HG03025 (cell line): ENCODE results near the gene ACOT4.
"Not testable (repeated sequence)": the region's sequence is repeated elsewhere in the genome, so short reads cannot be mapped to it uniquely, and the experiment has no call there.

ENCODE experiments used
- ATAC-seq: cut with Tn5 transposase; IDR thresholded peaks from one replicate; pipeline ENCODE4 v1.9.1; 2021; ENCODE audit warnings: mild to moderate bottlenecking, moderate library complexity; ENCODE audit not compliant: unreplicated experiment, low FRiP score

ACOT4 gene

DNA sequence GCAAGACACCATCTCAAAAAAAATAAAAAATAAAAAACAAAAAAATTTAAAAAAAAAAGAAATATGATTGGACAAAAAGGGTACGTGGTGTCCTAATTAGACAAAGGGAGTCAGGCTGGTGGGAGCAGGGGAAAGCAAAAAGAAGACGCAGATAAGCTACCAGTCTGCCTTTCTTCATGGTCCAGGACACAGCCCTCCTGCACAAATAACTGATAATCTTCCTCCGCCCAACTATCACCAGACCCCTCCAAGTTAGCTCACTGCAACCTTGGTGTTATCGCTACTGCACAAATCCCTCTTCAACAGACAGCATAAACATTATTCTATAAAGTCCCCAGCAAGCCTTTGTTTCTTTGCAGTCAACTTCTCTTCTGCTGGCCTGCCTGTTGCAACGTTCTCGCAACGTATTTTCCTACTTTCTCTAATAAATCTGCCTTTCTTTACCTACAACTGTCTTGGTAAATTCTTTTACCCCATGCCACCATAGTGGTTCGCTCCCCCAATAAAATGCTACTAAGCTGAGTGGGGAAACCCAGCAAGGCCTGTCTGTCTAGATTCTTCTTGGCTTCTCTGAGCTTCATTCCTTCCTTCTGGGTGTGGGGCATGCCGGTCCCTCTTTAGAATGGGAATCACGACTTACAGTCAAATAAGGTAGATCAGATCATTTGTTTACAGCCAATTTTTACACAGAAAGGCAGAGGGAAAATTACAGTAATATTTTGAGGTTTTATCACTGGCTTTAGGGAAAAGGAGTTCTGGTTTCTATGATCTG is 38.5 kb downstream of the ACOT4 start:
- ATAC-seq = no peak

DNA sequence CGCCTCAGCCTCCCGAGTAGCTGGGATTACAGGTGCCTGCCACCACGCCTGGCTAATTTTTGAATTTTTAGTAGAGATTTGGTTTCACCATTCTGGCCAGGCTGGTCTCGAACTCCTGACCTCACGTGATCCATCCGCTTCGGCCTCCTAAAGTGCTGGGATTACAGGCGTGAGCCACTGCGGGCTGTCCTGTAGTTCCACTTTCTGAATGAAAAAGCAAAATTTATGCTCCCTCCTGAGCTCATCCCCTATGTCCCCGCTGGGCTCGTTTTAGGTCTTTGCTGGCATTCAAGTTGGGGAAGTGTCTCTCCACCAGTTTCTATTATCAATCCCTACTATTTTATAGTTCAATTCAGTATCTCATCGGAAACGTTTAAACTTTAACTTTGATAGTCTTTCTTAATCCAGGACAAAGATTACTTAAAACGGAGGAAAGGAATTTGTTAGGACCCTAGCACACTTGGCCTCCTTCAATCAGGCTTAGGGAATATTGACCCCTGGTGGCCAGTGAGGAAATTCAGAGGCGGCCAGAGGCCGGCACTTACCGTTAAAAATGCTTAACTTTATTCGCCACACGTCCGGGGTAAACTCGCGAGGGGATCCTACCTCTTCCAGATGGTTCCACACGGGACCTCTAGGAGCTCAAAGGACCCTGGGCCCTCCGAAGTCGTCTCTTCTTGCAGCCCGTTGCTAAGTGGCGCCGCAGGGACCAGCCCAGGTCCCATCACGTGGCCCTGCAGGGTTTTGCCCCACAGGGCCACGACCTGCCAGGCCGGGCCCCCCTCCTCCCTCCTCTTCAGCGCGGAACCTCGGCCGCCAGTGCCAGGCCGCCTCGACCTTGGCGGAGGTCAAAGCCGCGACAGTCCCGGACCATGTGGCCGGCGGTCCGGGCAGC is 41.7 kb downstream of the ACOT4 start:
- ATAC-seq = no peak

DNA sequence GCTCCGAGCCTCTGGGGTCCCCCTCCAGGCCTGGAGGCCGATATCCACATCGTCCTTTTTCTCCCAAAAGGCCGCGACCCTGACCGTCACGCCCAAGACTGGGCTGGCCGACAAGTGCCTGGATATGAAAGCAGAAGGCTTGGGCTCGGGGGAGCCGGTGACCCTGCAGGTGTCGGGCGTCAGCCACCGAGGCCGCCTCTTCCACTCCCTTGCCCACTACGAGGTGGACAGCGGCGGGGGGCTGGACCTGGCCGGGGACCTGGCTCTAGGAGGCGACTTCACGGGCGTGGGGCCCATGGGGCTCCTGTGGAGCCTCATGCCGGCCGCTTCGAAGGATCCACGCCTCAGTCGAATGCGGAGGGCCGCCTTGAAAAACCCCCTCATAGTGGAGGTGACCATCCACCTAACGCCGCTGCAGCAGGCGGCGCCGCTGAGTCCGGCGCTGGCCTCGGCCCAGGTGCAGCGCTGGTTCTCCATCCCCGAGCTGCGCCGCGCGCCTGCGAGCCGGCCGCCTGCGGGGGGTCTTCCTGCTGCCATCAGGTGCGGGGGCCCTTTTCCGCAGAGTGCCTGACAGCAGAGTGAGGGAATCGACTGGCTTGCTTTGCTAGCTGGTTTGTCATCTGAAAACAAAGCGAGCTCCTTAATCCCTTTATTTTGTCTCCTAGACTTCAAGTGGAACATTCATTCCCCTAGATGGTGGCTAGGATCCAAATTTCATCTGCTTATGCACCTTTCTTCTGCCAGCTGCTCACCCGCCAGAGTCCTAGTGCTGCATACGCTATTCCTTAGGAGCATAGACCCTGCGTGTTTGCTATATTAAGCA is 42.5 kb downstream of the ACOT4 start:
- ATAC-seq = no peak

DNA sequence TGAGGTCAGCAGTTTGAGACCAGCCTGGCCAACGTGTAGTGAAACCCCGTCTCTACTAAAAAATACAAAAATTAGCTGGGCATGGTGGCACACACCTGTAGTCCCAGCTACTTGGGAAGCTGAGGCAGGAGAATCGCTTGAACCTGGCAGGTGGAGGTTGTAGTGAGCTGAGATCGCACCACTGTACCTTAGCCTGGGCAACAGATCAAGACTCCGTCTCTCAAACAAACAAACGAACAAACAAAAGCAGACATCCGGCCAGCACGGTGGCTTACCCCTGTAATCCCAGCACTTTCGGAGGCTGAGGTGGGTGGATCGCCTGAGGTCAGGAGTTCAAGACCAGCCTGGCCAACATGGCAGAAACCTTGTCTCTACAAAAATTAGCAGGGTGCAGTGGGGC is 44.7 kb downstream of the ACOT4 start:
- ATAC-seq = not testable (repeated sequence)

DNA sequence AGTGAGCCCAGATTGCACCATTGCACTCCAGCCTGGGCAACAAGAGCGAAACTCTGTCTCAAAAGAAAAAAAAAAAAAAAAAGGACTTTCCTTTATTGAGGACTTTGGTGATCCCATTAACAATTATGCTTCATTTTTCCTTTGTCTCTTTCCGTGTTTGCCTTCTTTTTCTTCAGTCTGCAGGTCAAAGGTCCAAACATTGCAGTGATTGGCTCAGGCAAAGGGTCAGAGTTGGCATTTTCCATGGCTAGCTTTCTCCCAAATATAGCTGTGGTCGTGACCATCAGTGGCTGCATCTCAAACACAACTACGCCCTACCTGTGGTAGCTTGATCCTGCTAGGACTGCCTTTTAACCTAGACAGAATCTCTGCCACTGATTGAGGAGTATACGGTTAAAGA is 46.2 kb downstream of the ACOT4 start:
- no peak for ATAC-seq

DNA sequence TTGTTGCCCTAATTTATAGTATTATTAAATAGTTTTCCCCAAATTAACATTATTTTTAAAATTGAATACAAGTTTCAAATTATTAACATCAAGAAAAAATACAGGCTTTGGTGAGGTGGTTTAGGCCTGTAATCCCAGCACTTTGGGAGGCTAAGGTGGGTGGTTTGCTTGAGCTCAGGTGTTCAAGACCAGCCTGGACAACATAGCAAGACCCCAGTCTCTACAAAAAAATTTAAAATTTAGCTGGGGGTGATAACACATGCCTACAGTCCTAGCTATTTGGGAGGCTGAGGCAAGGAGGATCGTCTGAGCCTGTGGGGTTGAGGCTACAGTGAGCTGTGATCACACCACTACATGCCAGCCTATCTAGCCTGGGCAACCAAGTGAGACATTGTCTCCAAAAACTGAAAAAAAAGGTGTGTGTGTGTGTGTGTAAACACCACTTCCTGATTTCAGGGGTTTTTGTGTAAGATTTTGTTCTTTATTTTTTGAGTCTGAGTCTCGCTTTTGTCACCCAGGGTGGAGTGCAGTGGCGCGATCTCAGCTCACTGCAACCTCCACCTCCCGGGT is 49.2 kb downstream of the ACOT4 start:
- ATAC-seq = no peak

DNA sequence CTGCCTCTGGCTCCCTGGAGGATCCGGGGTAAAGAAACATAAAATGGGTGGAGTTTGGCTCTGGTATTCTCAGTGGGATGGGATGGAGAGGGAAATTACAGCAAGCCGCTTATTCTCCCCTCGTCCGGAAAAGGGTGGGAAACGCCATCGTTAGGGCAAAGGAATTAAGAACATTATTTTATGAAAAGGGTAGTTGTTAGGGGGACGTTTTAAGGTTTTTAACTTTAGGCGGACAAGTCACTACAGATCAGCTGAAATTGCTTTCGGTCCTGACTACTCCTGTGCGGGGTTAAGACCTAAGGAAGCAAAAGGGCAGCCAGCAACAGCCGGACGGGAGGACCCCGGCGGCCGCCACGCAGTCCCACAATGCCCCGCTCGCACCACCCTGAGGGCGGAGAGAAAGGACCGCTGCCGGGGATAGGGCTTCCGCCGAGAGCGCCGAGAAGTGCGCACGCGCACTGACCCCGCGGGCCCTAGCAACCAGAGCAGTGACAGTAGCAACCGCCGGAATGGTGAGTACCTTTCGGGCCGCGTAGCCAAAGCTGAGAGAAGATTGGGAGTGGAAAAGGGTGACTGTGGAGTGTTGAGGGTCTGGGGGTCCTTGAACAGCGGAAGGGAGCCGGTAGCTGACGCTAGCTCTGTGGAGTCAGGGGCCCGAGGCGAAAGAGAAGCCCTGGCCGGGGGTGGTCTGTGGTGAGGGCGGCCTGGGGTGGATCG is 53.0 kb downstream of the ACOT4 start, which contains the start of gene DNAL1:
TSS of gene DNAL1 (plus strand) at position 456 of the 717 bp plus-strand sequence. CDS start at position 510, 54 bp downstream.
- peak; percentile 76 for ATAC-seq

DNA sequence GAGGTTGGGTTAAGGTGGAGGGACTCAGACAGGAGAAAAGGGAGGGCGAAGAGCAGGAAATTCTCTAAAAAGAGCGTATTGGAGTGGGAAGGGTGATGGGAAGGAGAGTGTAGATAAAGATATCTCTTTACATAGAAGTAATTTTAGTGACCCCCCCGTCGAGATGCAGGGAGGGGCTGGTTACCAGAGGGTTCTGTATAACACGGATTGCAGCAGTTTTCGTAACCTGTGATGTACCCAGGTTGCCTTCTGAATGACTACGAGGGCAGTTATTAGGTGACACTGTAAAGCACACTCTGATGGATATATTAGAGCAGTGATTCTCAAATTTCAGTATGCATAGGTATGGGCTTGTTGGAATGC is 53.6 kb downstream of the ACOT4 start:
- ATAC-seq = no peak
